ENCODE measurements around the gene C12orf56.
"Not testable (repeated sequence)": the region's sequence is repeated elsewhere in the genome, so short reads cannot be mapped to it uniquely, and the experiment has no call there.

The C12orf56 gene

GRCh38 chr12:64299628-64300027 is 90.9 kb downstream of the C12orf56 start:
- no peak for DNase-seq

DNA sequence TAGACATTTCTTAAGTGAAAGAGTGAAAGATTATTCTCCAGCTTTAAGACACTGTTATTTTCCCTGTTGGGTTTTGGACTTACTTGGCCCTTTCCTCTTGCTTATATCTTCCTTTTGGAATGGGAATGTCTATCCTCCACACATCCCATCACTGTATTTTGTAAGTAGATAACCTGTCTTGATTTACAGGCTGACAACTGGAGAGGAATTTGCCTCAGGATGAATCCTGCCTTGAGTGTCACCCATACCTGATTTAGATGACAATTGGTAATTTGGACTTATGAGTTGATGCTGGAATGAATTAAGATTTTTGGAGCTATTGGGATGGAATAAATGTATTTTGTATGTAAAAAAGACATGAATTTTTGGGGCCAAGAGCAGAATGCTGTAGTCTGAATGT is 94.3 kb downstream of the C12orf56 start:
- DNase-seq: no peak

- no peak for DNase-seq
Measured at GRCh38 chr12:64293654-64294364, 96.7 kb downstream of the C12orf56 start.

- not testable (repeated sequence) for DNase-seq
Measured at GRCh38 chr12:64293174-64293573, 97.4 kb downstream of the C12orf56 start.

- DNase-seq: no peak
Measured at GRCh38 chr12:64286521-64286920, 104.0 kb downstream of the C12orf56 start.

- DNase-seq: no peak
Measured at GRCh38 chr12:64284256-64284655, 106.3 kb downstream of the C12orf56 start.

DNA sequence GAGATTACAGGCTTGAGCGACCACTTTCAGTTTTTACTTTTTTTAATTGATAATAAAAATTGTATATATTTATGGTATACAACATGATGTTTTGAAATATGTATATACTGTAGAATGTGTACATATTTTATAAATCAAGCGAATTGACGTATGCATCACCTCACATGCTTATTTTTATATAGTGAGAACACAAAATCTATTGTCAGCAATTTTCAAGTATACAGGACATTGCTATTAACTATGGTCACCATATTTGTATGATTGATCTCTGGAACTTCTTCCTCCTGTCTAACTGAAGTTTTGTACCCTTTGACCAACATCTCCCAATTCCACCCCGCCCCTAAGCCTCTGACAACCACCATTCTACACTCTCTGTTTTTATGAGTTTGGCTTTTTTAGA is 112.1 kb downstream of the C12orf56 start:
- no peak for DNase-seq

DNA sequence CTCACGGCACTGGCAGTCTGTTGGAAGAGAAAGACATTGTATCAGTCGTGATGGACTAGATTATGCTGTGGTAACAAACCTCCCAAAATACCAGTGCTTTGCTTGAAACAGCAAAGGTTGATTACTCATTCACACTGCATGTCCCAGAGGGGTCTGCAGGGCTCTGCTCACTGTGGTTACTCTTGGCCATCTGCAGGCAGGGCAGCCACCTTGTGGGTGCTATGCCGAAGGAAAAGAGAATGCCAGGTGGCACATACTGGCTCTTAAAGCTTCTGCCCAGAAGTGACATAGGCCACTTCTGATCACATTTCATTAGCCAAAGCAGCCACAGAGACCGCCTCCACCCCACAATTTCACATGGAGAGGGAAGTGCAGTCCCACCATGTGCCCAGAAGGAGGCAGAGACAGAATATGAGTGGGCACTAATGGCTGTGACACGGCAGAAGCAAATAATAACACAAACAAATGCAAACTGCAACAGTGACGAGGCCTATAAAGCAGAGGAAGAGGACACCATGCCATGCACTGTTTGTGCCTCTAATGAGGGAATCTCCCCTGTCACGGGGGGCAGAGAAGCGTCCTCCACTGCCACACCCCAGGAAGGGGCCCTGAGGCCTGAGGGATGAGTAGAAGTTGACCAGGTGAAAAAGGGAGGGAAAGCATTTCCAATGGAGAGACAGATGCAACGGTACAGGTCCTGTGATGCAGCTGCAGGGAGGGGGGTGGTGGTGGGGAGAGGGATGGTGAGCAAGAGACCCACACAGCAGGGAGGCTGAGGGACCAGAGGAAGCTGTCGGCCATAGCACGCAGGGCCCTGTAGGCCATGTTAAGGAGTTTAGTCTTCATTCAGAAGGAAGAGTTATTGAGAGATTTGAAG is 116.8 kb downstream of the C12orf56 start:
- DNase-seq: no peak

DNA sequence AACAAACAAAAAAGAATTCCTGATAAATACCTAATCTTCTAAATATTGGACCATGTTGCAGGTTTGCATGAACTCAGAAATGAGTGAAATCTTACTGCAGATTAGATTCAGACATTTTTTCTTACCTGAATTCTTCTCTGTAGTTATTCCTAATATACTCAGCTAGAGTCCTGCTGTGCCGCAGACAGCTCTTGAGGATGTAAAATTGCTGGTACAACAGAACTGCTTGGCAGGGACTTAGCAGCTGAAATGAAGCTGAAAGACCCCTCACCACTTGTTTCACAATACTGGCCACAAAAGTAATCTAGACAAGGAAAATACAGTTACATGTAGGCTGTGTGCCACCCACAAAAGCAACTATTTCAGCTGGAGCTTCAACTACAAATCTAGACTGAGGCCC is 120.1 kb downstream of the C12orf56 start:
- no peak for DNase-seq

- no peak for DNase-seq
Measured at GRCh38 chr12:64269161-64269560, 121.4 kb downstream of the C12orf56 start.

DNA sequence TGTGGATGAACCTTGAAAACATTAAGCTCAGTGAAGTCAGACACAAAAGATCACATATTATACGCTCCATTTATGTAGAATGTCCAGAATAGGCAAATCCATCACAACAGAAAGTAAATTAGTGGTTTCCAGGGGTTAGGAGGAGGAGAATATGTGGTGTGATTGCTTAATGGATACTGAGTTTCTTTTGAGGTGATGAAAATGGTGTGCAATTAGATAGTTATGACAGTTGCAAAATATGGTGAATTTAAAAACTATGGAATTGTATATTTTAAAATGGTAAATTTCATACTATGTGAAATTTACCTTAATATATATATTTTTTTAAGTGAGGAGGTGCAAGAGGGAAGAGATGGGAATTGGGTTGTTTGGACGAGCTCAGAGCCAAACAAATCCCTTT is 122.1 kb downstream of the C12orf56 start:
- DNase-seq: no peak

GRCh38 chr12:64265839-64266238 is 124.7 kb downstream of the C12orf56 start:
- DNase-seq: no peak

DNA sequence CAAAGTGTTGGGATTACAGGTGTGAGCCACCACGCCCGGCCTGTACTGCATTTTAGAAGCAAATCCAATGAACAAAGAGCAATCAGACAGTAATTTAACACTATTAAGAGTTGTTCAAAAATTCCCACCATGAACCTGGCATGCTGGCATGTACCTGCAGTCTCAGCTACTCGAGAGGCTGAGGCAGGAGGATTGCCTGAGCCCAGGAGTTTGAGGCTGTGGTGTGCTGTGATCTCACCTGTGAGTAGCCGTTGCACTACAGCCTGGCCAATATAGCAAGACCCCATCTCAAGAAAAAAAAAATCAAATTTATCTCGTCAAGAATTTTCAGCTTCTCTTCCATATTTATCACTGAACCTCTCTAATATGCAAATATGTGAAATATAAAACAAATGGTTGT is 128.7 kb downstream of the C12orf56 start:
- no peak for DNase-seq

DNA sequence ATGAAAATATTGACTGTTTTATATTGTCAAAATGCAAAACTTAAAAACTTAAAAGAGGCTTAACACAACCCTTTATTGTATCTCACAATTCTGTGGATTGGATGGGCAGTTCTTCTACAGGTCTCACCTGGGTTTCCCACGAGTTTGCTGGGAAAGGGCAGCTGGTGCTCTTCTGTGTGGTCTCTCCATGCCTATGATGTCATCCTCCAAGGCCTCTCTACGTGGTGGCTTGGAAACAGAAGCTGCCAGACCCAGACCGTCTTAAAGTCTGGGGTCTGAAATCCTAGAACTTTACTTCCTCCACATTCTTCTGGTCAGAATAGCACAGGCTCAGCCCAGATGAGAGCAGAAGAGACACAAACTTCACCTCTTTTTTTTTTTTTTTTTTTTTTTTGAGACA is 132.0 kb downstream of the C12orf56 start:
- DNase-seq: no peak

- peak; percentile 36 for DNase-seq
Measured at GRCh38 chr12:64256166-64256800, 134.3 kb downstream of the C12orf56 start.

DNA sequence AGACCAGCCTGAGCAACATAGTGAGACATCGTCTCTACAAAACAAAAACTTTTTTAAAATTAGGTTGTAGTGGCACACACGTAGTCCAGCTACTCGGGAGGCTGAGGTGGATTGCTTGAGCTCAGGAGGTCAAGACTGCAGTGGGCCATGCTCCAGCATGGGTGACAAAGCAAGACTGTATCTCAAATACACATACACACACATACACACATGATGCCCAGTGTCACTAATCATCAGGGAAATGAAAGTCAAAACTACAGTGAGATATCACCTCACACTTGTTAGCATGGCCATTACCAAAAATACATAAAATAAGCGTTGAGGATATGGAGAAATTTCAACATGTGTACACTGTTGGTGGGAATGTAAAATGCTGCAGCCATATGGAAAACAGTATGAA is 135.3 kb downstream of the C12orf56 start:
- no peak for DNase-seq

DNA sequence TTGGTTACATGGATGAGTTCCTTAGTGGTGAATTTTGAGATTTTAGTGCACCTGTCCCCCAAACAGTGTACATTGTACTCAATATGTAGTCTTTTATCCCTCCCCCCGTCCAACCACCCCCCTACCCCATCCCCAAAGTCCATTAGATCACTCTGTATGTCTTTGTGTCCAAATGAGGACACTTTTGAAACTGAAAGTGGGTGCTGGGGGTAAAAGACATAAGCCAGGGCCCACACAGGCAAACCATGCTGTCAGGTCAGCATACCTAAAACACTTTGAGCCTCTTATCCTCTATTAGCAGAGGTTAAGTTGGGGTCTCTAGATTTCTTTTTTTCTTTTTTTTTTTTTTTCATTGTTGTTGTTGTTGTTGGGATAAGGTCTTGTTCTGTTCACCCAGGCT is 137.2 kb downstream of the C12orf56 start:
- DNase-seq: no peak

DNA sequence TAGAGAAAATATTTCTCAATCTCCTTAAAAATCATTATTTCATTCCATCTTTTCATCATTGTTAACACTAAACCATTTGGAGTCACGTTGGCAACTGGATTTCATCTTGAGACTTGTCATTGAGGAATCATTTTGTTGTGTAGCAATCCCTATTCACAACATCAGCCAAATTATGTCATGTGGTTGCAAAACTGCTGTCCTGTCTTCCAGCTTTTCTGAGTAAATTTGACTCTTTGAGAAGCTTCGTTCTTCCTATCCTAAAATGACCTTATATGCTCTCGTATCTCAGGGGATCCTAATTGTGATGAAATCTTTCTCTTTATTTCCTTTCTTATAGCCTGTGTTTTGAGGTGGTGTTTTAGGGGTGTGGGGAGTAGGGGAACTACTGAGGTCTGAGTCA is 137.9 kb downstream of the C12orf56 start:
- DNase-seq: no peak

- DNase-seq: no peak
Measured at GRCh38 chr12:64243809-64244208, 146.7 kb downstream of the C12orf56 start.

DNA sequence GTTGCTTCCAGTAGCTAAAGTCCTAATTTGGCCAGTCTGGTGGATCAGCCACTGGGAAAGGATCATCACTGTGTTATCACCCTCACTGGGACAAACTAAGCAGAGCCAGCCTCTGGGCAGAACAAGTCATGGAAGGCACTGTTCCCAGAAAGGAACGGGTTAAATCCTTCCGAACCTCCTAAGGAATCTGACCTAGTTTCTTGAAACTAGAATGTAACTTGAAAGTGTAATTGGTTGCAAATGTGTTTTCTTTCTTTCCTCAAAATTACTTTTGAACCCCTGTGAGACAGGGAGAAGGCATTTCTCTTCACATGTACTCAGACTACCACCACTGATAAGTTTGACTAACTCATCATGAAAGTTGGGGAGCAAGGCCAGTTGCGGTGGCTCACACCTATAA is 149.8 kb downstream of the C12orf56 start:
- DNase-seq: no peak

GRCh38 chr12:64237382-64237781 is 153.2 kb downstream of the C12orf56 start:
- no peak for DNase-seq

DNA sequence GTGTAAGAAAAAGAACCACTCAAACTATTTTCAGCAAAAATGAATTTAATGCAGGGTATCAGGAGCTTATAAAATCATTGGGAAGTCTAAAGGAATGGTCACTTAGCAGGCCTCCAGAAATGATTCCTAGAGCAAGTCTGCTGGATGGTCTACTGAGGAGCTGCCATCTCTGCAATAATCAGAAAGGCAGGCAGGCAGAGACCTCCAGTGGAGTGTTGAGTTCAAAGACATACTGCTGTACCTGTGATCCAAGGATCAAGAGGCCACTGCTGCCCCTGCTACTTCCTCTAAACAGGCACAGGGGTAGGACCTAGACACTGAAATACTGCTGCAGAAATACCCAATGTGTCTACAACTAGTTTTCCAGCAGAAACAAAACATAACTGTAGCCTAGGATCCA is 154.0 kb downstream of the C12orf56 start:
- DNase-seq: no peak

GRCh38 chr12:64232196-64232595 is 158.4 kb downstream of the C12orf56 start:
- no peak for DNase-seq

DNA sequence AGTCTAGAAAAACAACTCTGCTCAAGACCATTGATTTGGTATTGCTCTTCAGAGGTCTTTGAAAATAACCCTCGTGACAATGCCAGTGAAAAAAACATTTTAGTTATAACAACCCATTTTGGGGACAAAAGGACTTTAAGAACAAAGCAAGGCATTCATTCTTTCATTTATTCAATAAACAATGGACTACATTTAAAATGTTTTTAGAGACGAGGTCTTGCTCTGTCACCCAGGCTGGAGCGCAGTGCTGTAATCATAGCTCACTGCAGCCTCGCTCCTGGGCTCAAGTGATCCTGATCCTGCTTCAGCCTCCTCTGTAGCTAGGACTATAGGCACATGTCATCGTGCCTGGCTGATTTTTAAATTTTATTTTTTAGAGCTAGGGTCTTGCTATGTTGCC is 160.8 kb downstream of the C12orf56 start:
- DNase-seq: no peak
